NAMALWA (cell line): ENCODE data around the gene TBCCD1.

Source experiments
- DNase-seq: peaks from one replicate; pipeline ENCODE4 v3.0.0-alpha.2; 2015; ENCODE audit warnings: low spot score

Gene TBCCD1, protein sequence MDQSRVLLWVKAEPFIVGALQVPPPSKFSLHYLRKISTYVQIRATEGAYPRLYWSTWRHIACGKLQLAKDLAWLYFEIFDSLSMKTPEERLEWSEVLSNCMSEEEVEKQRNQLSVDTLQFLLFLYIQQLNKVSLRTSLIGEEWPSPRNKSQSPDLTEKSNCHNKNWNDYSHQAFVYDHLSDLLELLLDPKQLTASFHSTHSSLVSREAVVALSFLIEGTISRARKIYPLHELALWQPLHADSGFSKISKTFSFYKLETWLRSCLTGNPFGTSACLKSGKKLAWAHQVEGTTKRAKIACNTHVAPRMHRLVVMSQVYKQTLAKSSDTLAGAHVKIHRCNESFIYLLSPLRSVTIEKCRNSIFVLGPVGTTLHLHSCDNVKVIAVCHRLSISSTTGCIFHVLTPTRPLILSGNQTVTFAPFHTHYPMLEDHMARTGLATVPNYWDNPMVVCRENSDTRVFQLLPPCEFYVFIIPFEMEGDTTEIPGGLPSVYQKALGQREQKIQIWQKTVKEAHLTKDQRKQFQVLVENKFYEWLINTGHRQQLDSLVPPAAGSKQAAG

DNA sequence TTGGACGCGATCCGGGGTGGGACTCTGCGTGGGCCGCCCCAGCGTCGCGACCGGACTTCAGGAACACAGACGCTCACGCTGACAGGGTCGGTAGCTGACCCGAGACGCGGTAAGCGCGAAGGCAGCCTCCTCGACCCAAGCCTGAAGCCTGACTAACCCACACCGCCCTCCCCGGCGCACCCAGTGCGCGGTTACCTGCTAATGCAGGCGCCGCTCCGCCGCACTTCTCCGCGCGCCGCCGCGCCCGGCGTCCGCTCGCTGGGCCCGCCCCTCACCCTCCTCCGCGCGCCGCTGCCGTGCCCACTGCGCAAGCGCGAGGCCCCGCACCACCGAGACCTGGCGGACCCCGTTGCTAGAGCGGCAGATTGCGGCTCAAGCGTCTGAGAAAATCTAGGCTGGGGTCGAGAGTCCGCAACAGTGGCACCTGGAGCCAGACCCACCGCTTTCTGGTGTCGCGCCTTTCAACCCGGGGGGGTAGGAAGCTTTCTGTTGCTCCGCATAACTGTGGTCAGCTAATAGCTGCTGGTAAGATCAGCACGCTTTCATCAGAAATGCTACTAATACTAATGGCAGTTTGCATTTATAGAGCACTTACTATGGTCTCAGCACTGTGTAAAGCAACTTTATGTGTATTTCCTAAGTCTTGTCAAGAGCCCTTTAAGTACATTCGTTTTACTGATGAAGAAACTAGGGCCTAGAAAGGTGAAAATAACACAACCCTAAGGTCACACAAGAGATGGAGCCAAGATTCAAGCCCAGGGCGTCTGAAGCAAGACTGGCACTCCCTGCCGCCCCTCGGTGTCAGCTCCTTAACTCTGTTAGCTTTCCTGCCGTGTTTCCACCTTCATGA, at the start of gene TBCCD1:
Gene TBCCD1 (minus strand): TSS at position 268 of the 850 bp plus-strand sequence. CDS start 3,010 bp downstream, outside the sequence.
- DNase-seq, result peak; percentile 93

DNA sequence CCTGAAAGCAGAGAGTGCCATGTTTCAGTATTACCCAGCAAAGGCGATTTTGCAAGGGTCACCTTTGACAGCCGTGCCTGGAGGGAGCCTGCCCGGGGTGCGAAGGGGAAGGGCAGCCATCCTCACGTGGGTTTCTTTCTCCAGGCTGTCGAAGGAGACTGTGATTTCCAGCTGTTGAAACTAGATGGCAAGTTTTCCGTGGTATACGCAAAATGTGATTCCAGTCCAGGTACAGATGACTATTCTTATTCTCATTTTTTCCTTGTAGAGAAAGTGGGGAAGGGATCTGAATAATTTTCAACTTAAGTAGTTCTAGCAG, 49.1 kb upstream of the TBCCD1 start:
- no peak for DNase-seq

DNA sequence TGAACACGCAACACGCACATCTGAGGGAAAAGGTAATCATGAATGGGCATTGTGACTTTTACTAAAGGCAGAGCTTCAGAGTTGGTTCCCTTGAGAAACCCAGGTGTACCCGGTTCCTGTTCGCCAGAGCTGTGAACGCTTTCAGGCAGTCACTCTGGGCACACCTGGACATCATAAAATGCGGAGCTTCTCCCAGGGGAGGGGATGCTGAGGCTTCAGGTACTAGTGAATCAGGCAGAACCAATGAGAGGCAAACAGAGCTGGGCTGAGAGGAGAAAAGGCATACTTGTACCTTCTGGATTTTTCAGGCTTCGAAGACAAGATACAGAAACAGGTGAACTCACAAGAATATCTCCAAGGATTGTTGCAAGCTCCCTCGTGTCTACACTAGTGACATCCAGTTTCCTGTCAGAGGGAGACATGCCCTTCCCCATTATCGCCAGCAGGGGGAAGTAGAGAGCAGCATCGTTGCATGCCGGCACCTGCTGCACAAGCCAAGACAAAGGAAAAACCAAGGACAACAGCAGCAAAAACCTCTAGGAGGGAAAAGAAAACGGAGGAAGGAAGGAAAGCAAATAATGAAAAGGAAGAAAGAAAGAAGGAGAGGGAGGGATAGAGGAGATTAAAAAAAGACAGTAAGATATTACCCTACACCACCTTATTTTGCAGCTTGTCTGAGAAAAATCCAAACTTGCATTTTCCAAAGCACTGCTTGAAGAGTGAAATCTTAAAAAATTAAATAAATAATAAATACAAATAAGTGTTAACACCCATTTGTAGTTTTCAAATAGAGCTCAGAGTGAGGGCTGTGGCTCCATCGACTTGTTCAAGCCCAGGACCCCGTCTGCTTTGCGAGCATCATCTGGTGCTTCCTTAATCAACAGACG, 47.7 kb upstream of the TBCCD1 start:
- DNase-seq, result peak; percentile 84

DNA sequence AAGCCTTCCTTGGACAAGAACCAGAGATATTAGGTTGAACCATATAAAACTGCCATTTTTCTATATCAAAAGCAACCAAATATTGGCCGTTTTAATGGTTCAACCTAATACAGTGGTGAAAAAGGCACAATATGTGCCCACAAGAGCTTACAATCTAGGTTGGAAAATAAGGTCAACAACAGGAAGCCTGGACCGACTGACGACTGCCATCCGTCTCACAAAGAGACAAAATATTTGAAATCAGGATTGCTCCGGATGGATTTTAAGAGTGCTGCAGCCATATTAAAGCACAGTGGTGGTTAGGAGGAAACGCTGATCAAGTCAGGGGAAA, 47.1 kb upstream of the TBCCD1 start:
- no peak for DNase-seq

DNA sequence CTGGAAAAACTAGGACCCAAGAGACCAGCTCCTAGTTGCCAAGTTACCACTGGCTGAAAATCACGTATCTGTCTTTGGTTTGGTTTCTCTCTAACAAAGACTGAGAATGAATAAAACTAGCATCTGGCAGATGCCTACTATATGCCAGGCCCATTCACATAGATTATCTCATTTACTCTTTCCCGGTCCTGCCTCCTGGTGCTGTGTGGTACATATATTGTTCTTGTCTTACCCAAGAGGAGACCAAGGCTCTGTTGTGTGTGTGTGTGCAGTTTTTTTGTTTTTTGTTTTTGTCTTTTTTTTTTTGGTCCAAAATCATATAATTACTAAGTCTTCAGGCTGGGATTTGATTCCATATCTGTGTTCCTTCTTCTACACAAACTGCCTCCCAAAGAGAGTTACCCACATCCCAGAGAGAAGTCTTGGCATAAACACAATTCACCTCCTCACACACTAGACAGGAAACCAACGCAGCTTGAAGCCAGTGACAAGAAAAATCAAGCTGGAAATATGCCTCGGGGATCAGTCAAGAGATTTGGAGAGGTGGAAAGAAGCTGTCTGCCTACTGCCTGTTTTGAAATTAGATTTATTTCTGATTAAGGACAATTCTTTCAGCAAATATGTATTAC, 46.6 kb upstream of the TBCCD1 start:
- no peak for DNase-seq

DNA sequence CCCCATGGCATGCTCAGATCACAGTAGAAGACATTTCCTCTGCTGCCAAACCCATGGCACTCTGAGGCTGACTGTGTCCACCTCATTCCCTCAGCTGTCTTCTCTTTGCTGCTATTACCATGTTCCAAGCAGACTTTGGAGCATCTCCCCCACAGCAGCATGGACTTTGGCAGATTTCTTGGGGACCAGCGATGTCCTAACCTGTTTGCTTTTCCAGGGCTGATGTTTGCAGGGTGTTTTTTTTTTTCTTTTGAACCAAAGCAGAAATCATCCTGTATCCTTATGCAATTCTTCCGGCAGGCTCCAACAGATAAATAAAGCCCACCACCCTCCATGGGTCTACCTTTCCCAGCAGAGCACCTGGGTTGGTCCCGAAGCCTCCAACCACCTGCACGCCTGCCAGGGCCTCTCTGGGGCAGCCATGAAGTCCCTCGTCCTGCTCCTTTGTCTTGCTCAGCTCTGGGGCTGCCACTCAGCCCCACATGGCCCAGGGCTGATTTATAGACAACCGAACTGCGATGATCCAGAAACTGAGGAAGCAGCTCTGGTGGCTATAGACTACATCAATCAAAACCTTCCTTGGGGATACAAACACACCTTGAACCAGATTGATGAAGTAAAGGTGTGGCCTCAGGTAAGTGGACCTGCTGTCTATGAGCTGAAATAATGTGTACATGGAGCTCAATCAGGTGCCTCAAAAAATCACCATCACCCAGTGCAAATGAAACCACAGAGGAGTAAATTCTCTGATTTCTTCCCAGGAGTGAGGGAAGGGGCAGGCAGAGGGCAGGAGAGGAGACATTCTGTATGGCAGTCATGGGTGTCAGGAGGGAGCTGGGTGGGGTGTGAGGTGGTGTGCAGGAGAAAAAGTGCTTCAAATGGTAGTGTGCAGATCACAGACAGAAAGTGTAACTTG, 45.8 kb upstream of the TBCCD1 start, which contains the start of gene AHSG:
Gene AHSG (plus strand): TSS at position 340 of the 916 bp plus-strand sequence. CDS start 82 bp downstream, at position 422.
- DNase-seq, result no peak

DNA sequence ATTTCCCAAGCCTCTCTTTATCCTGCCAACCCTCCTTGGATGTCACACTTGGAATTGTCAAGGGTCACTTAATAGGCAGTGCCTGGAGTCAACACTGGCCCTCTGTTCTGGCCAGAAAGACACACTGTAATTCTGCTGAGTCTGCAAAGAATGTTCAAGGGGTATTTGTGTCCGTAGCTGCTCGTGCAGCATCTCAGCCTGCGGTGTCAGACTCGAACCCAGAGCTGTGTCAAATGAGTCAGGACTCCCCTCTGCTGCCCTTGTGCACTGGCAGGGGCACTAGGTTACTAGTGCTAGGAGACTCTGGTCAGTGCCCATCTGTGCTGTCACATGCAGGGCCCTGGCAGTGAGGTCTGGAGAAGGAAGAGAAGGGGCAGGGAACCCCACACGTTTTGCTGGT, 44.9 kb upstream of the TBCCD1 start:
- no peak for DNase-seq

DNA sequence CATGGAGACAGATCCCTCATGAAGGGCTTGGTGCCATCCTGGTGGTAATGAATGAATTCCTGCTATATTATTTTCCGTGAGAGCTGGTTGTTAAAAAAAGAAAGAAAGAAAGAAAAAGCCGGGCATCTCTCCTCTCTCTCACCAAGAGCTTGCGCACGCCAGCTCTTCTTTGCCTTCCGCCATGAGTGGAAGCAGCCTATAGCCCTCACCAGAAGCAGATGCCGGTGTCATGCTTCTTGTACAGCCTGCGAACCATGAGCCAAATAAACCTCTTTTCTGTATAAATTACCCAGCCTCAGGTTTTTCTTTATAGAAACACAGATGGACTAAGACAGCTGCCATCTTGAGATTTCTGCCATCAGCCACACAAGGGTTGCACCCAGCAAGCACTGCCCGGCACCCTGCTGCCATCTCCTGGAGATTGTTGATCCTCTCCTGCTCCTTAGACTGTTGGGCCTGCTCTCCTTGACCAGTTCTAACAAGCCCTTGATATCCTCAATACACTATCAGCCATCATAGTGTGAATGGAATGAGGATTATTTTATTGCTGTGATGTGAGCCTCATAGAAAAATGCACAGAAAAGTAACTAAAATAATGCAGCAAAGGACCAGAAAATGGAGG, 42.2 kb upstream of the TBCCD1 start:
- peak; percentile 39 for DNase-seq

DNA sequence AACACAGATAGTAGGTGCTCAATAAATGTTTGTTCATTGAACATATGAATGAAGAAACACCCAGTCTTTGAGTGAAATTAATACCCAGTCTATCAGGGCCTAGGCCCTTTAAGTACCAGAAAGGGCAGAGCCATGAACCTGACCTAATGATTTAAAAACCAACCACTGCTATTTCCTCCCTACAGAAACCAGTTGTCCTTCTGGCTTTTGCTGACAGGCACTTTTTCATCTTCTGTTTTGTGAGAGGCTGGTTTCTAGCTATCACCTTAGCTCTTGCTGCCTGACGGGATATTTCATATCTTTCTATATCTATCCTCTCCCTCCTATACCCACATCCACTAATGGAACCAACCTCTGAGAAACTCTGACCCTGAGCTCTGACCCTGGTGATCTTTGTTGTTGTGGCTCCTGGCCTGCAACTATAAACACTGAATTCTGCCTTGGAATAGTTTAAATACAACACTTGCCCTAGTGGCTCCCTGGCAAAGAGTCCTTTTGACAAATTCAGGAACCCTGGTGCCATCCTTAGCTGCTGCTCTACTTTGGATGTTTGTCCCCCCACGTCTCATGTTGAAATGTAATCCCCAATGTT, 41.6 kb upstream of the TBCCD1 start:
- DNase-seq, result no peak

DNA sequence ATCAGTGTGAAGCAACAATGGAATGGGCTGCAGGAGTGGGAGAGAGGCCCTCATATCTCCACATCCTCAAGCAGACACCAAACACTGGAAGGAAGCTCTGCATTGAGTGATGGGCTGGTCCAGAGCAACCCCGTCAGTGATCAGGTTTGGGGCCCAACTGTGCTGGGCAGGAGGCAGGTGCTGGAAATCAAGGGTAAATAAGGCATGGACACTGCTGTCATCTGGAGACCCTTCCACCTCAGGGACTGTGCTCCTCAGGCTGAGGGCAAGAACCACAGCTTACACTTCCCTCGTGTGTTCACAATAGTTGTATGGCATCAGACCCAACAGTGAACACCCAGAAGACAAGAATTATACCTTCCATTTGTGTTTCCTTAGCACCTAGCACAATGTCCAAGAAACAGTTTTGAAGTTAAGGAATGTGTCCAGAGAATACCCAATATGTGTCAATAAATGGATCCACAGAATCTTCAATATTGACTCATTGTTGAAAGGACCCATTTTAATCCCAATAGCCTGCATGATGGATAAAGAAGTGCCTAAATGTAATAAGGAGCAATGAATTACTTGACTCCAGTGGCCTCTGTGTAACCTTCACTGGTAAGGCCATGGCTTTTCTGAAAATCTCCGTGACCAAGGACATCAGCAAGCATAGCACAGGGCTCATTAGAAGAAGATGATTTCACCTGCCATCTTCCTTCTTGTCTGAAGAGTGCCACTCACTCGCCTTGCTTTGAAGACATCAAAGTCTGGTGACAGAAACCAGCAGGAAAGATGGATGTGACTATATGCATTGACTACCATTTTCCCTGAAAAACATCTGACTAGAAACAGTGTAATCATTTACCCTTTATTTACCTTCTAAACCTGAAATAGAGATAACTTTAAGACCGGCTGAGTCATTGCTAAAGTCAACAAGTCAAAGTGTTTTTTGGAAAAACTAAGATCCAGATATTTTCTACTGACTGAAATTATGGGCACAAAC, 38.7 kb upstream of the TBCCD1 start:
- no peak for DNase-seq

DNA sequence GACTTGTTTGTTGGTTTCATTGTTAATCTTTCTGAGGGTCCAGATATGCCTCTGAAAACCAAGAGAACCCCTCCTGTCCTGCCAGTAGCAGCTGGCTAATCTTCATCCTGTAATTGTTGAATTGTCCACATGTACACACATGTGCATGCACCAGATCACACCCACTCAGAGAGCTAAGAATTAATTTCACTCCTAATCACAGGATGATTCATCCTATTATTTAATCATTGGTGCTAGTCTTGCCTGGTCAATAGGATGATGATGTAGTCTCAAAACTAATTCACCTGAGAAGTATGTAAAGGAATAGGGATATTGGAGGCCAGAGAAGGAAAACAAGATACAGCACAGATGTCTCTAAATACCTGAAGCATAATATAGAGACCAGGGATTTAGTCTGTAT, 37.9 kb upstream of the TBCCD1 start:
- DNase-seq, result no peak

DNA sequence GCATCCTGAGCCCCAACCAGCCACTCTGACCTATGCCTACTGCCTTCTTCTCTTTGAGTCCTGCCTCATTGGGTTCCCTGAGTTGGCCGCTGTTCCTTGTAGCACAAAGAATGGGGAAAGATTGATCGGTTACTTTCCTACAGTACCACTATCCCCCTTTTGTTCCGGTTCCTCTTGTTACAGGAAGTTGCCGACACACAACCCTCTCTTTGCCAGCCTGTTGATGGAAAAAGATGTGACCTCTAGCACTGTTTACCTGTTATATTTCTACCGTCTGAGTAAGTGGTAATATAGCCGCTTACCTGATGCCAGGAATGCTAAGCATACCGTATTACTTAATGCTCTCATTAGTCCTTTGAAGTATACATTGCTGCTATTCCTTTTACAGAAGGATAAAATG, 36.0 kb upstream of the TBCCD1 start:
- no peak for DNase-seq

DNA sequence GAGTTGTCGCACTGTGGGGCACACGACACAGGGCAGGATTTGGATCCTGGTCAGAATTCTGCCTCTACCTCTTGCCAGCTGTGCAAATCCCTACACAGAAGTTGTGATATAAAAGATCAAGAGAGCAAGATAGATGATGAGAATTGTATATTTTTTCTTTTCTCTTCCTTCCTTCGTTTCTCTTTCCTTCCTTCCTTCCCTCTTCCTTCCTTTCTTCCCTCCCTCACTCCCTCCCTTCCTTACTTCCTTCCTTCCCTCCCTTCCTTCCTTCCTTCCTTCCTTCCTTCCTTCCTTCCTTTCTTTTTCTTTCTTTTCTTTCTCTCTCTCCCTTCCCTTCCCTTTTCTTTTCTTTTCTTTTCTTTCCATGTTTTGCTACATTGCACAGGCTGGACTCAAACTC, 33.8 kb upstream of the TBCCD1 start:
- DNase-seq, result no peak

DNA sequence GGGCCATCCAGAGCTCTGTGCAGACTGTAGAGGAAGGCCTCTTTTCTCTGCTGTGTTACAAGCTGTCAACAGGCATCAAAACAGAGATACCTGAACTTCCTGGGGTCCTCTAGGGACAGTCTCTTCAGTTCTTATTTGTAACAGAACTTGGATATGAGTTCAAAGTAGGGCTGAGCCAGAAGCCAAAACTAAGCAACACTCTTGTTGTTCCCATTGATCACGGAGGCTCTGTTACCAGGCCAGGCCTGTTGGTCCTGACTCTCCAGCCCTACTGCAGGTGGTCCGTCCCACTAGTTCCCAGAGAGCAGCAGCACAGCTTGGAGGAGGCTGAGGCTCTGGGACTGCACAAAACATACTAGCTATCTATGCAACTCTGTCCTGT, 32.6 kb upstream of the TBCCD1 start:
- DNase-seq, result no peak

DNA sequence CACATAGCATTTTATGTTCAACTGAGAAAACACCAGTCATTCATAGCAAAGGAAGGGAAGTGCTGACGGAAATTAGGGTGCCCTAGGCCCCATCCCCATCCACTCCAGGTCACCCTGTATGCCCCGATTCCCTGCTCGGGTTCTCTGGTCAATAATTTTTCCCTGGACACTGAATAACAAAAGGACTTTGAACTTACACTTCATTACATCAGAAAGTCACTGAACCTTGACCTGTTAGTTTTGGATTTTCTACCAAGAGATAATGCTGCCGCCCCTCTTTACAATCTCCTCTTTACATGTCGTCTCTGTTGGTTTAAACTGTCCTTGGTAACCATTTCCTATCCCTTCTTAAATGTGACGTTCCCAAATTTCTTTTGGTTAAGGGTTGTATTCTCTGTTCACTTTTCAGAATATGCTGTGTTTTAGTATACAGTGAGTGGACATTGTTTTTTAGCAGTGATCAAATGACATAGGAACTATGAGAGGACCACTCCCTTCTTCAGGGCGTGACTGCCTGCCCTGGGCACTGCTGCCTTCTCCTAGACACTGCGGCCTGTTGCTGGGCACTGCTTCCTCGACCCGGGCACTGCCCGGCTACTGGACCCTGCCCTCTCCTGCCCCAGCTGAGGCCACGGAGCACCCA, 32.1 kb upstream of the TBCCD1 start:
- no peak for DNase-seq

DNA sequence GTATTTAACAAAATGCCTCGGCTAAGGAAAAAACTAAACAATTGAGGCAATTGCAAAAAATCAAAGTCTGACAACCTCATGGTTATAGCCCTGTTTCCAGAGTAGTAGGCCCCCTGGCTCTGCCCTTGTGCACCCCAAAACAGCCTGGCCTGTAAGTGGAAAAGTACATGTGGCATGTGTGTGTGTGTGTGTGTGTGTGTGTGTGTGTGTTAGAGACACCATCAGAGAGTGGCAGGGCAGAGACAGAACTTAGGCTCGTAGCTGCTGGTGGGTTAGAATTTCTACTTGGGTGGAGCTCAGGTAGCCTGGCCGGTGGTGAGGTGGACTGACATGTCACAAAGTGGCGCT, 31.6 kb upstream of the TBCCD1 start:
- DNase-seq, result no peak

DNA sequence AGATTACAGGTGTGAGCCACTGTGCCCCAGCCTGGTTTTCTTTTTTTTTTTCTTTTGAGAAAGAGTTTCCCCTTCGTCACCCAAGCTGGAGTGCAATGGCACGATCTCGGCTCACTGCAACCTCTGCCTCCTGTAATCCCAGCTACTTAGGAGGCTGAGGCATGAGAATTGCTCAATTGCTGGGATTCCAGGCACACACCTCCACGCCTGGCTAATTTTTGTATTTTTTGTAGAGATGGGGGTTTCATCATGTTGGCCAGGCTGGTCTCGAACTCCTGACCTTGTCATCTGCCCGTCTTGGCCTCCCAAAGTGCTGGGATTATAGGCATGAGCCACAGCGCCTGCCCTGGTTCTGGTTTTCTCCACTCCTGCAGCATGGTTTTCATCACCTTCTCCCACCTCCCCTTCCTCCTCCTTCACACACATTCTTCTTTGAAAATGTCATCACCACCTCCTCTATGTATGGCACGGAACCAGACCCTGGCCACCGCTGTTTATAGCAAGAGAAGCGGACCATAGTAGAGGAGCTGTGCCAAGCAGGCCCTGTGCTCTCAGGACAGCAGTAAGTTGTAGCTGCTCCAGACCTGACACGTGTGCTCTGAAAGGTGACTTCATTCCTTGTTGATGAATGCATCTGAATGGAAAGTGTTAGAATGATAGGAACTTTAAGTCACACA, 31.1 kb upstream of the TBCCD1 start:
- DNase-seq, result no peak
